DMS53 treated with DMSO at 0.1 percent for 48 hours (cell line): ENCODE data around the gene POLD2.
"Not testable (repeated sequence)": the region's sequence is repeated elsewhere in the genome, so short reads cannot be mapped to it uniquely, and the experiment has no call there.

ENCODE experiments used
- DNase-seq: peaks from one replicate; lab custom pipeline; 2025; ENCODE audit not compliant: unreplicated experiment; lab: John Stamatoyannopoulos, UW

The POLD2 gene

DNA sequence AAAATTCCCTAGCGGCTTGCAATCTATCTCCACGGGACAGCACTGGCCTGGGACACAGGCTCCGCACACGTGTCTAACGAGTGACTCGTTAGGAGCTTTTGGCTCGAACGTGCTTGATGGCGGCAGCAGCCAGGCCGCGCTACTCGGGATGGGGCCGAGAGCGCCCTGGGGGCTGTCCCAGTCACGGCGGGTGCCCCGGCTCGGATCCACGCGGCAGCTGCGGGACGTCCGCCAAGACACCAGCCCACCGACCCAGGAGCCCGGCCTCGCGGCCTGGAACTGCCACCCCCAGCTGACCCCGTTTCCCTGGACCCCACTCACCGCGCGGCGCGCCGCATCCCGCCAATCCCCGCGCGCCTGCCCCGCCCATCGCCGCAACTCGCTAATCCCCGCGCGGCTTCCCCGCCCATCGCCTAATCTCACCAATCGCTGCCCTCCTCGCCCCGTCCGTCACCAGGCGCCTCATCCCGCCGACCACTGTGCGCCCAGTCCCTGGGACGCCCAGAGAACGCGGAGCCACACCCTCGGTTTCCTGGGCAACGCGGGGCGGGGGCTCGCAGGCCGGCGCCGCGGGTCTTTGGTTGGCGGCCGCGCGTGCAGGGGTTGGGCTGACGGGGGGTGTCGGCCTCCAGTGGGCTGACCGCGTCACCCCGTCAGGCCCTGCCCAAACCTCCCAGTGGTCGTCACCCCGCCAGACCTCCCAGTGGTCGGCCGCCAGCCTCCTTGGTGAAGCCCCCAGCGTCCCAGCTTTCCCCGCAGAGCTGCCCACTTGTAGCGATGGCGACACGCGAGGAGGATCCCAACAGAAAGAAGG, at the start of gene POLD2:
POLD2 (minus strand) TSS at position 359 of the 814 bp plus-strand sequence. CDS start 1,495 bp downstream, outside the sequence.
- DNase-seq, result peak; percentile 89

DNA sequence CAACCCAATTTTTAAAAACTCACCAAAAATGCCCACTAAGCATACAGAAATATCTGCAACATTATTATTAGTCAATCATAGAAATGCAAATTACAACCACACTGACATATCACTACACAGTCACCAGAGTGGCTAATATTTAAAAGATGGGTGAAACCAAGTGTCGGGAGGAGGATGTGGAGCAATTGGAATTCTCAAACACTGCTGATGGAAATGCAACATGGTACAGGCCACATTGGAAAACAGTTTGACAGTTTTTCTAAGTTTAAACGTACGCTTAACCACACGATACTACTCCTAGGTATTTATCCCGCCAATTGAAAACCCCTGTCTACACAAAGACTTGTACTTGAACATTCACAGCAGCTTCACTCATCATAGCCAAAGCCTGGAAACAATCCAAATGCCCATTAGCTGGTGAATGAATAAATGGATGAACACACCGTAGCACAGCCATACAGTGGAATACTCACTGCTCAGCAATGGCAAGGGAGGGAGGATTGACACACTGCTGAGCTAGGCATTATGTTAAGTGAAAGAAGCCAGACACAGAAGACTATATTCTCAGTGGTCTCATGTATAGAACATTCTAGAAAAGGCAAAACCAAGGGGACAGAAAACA, 49.6 kb upstream of the POLD2 start:
- no peak for DNase-seq

DNA sequence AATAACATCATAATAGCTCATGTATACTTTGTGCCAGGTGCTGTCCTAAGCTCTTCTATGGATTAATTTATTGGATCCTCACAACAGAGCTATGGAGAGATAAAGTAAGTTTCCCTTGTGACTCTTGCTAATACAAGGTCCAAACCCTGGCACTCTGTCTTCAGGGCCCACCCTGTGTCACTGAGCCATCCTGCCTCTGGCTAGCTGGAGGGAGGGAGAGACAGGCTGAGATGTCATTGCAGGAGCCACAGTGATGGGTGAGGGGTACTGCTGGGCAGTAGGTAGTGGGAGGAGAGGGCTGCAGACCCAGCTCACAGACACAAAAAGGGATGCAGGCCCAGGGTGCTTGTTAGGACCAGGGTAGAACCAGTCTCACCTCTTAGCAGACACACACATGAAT, 49.0 kb upstream of the POLD2 start:
- no peak for DNase-seq

DNA sequence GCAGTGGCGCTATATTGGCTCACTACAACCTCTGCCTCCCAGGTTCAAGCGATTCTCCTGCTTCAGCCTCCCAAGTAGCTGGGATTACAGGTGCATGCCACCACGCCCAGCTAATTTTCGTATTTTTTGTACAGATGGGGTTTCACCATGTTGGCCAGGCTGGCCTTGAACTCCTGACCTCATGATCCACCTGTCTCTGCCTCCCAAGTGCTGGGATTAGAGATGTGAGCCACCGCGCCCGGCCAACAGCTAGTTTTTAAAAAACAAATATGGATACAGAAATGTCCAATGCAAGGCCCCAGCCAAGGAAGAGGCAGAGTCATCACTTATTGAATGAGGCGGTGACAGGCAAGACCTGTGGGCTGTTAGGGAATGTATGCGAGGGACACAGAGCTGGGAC, 48.6 kb upstream of the POLD2 start:
- DNase-seq, result not testable (repeated sequence)

DNA sequence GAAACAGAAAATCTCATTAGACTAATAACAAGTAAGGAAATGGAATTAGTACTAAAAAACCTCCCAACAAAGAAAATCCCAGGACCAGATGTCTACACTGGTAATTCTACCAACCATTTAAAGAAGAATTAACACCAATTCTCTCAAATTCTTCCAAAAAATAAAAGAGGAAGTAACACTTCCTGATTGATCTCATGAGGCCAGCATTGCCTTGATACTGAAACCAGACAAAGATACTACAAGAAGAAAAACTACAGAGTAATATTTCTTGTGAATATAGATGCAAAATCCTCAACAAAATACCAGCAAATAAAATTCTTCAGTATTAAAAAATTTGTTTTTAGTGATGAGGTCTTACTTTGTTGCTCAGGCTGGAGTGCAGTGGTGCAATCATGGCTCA, 44.6 kb upstream of the POLD2 start:
- no peak for DNase-seq

DNA sequence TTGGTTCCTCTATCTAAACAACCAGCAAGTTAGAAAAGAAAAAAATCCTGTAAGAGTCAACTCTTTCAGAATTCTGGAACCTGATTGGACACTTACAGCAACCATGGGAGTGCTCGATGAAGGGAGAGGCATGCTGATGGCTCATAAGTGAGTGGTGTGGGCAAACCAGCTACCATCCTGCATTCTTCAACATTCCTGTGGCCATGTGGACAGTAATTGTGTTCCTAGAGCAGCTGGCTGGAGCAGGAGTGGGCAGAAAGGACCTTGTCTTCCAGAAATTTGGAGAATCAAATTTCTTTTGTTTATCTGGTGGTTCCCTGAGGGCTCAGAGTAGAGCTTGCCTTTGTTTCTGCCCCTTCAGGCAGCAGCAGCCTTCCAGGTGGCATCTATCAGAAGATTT, 40.2 kb upstream of the POLD2 start:
- DNase-seq, result no peak

DNA sequence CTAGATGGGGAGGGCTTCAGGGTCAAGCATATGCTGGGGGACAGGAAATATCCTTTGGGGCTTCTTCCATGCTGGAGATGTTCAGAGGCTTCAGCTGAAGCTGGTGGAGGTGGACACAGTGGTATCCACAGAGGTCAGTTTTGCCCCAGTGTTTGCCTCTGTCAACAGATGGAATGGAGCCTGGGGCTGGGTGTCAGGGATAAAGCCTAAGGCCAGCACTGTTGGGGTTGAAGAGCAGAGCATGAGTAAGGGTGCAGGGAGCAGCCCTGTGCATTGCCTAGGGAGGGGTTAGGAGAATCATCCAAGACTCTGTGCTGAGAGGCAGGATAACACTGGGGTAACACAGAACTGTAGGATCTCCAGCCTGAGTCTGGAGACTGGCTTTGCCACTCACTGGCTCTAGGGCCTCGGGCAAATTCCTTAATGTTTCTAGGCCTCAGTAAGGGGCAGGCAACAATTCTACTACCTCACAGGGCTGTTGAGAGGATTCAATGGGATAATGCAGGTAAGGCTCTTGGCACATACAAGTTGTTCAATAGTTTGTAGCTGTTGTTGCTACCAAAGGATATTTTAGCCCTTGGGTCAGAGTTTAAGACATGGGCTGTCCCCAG, 39.5 kb upstream of the POLD2 start:
- no peak for DNase-seq

DNA sequence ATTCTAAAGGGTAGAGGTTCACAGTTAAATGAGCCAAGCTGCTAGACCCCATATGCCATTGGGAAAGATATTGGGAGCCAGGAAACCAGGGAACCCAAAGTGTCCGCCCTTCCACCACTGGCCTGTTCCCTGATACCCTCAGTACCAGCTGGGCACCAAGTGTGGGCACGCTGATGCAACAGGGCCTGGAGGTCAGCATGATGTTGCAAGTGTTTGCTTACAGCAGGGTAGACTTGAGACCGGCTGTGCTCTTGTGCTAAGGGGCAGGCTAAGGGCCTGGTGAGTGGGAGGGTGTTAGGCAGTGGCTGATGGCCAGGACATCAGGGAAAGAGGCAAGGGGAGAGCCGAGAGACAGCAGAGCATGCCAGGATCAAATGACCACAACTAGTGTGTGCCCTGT, 38.8 kb upstream of the POLD2 start:
- DNase-seq, result no peak

DNA sequence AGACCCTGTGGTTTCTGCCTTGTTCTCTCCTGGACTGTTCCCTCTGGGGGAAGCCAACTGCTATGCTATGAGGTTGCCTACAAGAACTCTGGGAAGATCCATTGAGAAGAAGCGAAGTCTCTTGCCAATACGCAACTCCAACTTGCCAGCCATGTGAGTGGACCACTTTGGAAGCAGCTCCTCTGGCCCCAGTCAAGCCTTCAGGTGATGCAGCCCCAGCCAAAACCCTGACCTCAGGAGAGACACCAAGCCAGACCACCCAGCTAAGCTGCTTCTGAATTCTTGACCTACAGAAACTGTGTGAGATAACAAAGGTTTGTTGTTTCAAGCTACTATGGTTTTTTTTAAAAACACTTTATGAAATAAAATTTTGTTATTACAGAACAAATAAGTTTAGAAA, 38.0 kb upstream of the POLD2 start:
- DNase-seq, result no peak

DNA sequence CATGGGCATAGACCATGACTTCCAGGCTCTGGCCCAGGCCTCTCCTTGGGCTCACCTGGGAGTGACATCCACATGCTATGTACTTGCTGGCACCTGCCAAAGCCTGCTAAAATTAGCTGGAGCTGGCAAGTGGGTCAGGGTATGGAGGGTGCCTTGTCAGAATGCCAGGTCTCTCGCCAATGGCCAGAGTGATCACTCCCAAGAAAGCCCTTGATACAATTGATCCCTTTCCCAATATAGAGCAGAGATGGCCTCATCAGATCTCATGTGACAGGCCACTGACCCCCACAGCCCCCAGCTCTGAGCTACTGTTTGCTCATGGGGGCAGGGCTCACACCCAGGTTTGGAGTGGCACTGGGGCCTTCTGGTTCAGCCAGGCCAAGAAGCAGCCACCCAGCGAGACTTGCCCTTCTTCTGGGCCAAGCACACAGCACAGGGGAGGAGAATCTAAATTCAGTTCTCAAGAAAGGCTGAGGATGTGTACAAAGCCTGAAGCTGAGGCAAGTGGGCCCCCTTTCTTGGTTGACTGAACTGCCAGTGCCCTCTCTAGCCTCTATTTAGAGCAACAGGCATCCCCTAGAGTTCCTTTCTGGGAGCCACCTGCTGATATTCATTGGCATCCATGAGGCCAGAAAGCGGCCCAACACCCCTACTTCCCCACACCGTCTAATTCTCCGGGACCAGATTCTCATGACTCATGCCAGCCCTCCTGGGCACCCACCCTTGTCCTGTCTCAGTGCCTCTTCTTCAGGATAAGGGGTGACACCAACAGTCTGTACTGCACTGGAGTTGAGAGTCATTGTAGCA, 36.7 kb upstream of the POLD2 start:
- DNase-seq, result no peak

DNA sequence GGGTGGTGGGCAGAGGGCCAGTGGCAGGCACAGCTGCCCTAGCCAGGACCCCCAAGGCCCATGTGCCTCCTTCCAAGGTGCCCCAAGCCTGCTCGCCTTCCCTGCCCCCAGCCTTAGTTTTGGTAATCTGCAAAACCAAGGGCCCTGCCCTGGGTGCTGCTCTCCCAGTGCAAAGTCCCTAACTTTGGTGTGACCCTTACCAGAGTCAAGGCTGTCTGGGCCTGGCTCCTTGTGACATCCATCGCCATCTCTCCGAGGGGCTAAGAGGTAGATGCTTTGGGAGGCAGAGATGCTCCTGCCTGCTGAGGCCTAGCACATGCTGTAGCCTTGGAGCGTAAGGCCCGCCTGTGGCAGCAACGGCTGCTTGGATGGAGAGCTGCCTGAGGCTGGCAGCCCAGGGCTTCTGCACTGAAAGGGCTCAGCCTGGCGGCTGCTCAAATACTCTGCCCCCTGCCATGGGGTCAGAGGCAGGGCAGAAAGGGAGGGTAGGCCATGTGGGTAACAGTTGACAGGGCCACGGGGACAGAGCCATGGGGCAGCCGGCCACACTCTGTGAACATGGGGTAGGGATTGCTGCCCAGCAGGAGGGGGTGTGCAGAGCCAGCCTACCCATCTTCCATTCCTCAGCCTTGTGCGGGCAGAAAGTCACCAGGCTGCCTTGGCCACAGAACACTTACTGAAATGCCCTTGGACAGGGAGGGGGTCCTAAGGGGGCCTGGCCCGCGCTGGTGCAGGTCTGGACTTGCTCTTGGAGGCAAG, 35.7 kb upstream of the POLD2 start:
- no peak for DNase-seq

DNA sequence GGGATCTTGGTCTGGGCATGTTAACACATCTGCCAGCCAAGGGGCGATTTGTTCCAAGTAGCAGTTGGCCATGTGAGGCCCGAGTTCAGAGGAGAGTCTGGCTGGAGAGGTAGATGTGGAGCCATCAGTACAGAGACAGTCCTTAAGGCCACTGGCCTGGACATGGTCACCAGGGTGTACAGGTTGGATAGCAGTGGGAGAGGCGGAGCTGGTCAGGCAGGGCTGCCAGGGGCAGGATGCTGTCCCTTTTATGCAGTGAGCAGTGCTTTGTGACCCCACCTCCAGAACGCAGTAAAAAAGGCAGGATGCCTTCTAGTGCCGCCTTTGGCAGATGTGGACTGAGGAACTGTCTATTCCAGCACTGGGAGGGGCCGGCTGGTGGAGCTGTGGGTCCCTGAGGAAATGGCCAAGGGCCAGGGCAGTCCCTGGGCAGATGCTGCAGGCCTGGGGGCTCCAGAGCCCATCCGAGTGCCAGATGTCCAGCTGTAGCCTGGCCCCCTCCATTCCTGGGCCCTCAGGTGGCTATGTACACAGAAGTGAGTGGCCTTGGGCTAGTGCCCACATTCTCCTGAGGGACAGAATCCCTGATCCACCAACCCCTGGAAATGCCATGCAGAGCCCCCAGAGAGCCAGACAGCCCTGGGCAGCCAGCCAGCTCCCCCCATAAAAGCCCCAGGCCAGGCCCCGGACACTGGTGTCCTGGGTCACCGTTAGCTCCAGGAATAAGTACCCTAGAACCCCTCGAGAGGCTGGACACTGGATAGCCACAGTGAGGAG, 34.9 kb upstream of the POLD2 start:
- no peak for DNase-seq

DNA sequence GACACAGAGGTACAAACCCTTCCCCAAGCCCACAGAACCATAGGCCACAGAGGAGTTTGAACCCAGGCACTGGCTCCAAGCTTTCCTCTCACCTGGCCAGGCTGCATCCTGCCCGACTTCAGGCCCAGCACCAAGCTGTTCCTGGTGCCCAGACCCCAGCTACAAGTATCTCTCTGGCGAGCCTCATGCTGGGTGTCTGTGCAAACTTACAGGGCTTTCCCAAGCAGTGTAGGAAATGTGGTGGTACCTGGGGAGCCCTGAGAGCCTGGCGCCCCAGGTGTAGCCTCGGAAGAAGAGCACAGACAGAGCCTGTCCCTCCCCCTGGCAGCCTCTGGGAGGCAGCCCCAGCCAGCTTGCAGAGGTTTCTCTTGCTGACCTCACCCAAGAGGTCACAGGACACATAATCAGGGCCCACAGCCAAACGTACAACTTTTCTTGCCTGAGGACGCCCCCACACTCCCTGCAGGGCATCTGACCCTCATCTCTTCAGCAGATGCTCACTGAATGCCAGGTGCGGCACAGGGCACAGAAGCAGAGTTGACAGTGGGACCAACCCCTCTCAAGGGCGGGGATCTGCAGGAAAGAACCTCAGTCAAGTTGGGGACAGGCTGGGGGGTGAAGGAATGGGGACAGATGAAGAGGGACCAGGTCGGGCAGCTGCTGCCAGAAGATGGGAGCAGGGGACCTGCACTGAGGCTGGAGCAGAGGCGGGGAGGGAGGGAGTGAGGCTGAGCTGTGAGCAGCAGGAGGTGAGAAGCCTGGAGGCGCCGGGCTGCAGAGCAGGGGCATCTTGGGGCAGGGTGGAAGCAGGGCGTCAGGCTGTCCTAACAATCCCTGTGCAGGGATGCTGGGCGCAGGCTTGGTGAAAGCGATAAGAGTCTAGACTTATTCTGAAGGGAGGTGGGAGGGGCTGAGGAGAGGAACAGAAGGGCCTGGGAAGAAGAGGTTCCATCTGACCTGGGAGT, 34.0 kb upstream of the POLD2 start:
- DNase-seq, result no peak

DNA sequence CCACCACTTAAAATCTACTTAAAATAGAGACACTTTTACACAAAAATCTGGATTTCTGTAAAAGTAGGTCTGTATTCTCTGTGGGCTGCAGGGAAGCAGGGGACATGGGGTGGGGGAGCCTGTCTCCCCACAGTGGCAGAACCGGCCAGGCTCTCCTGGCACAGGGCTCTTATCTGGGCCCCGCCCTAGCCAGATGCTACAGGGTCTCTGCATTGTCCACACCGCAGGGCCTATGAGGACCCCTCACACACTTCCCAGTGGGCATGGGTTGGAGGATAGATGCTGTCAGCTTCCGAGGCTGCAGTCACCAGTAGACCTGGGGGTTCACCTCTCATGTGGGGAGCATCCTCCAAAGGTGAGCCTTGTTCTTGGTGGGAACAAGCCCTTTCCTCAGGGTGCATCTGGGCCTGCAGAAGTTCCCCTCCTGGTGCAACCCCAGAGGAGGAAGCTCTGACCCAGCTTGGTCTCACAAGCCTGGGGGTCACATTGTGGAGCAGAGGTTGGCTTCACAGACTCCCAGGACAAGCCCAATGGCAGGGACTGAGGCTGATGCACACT, 33.2 kb upstream of the POLD2 start:
- DNase-seq, result no peak

DNA sequence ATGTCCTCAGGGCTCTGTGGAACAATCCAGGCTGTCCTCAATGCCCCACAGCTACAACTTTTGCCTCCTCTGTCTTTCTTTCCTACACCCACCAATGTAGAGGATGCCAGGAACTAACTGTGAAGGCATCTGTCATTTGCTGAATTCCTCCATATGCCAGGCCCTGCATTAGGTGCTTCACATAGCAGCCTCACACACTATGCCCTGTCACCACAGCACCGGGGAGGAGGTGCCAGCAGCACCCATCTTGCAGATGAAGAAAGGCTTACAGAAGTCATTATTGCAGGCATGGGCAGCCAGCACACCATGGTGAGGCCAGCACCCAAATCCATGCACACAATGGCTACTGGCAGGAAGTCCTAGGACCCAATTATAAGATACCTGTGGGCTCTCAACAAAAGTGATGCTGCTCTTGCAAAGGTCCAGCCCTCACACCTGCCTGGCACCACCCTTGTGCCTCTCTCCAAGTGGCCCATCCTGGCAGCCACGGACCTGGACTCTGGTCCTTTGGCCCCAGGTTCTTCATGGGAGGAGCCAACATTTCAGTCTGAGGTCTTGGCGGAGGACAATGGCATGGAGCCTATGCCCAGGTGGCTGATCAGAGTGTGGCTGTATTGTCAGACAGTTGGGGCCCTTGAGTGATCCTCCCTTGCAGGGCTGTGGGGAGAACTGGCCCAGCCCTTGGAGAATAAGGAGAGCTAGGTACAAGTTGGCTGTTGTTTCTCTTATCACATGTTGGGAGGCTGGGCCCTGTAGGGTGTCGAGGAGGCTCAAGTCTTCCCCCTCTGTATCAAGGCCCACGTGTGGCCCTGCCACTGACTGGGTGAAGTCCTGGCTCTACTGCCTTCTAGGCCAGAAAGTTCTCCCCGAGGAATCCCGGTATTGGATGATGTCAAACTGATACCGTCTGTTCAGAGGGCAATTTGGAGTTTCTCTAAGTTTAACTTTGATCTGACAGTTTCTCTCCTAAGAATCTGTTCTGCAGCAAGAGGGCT, 32.1 kb upstream of the POLD2 start:
- DNase-seq, result no peak

DNA sequence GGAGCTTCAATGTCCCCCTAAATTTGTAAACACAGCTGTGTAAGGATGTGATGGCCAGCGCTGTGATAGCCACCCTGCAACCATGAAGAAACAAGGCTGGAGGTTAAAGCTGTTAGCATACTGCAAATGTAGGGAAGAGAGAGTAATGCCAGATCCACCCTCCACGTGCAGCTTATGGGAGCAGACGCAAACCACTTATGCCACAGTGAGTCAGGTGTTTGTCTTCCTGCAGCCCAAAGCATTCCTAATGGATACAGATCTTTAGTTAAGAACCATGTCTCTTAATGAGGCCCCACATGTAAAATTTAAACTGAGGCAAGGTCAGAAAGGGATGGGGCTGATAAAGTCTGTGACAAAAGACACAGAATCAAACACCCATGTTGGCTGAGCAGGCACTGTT, 31.4 kb upstream of the POLD2 start:
- no peak for DNase-seq

DNA sequence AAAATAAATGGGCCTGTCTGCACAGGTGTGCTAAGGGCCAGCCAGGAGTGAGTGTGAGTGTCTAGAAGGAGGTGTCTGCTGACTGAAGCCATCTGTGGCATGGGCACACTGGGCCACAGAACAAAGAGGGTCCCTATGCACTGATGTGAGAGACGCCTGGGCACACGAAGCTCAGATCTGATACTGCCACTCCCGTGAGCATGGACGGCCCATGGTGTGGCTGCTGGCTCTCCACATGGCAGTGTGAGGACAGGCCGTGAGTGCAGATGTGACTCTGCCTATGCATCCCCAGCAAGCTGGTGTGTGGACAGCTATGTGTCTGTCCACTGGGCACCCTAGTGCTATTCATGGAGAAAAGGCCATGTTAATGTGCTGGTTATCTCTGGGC, 30.6 kb upstream of the POLD2 start:
- DNase-seq, result no peak
